Glutamatergic neuron (in vitro differentiated cells): Measurements from ENCODE around the gene TNNC2. TPM values are rescaled to one million over a fixed set of nuclear protein-coding genes. Genes with fewer than 3 reads are reported as not detected.

Experiments used
- DNase-seq: peaks from one replicate; pipeline ENCODE4 v3.0.0; 2022
- H3K27ac Mint-ChIP-seq: one replicate; pipeline ENCODE4 v1.8.0; 2020; ENCODE audit warnings: mild to moderate bottlenecking, mixed read lengths, inconsistent platforms; ENCODE audit not compliant: unreplicated experiment
- H3K27me3 Mint-ChIP-seq: one replicate; pipeline ENCODE4 v1.8.0; 2020; ENCODE audit warnings: mild to moderate bottlenecking, moderate library complexity, mixed read lengths, inconsistent platforms; ENCODE audit not compliant: unreplicated experiment
- H3K36me3 Mint-ChIP-seq: one replicate; pipeline ENCODE4 v1.8.0; 2020; ENCODE audit warnings: mild to moderate bottlenecking, mixed read lengths, inconsistent platforms; ENCODE audit not compliant: unreplicated experiment
- H3K4me1 Mint-ChIP-seq: one replicate; pipeline ENCODE4 v1.8.0; 2020; ENCODE audit warnings: mild to moderate bottlenecking, low read depth, mixed read lengths, inconsistent platforms; ENCODE audit not compliant: unreplicated experiment
- H3K4me3 Mint-ChIP-seq: one replicate; pipeline ENCODE4 v1.8.0; 2020; ENCODE audit warnings: mild to moderate bottlenecking, mixed read lengths, inconsistent platforms; ENCODE audit not compliant: unreplicated experiment
- H3K9me3 Mint-ChIP-seq: one replicate; pipeline ENCODE4 v1.8.0; 2020; ENCODE audit warnings: mild to moderate bottlenecking, moderate library complexity, mixed read lengths, inconsistent platforms; ENCODE audit not compliant: unreplicated experiment
- CTCF ChIP-seq: fragments of 200-600 bp; sonication (generic); IDR thresholded peaks from one replicate; pipeline ENCODE4 v1.5.0; 2021; ENCODE audit not compliant: partially characterized antibody, unreplicated experiment
- total RNA-seq: library from RNA; stranded (reverse); fragmentation: NEBNext Ultra II Directional; extraction: Animal tissue kit (Norgen Biotek cat#: 25700); gene quantifications from one replicate; pipeline ENCODE4 v1.2.1, GENCODE V29; 2021; ENCODE audit not compliant: unreplicated experiment

Gene TNNC2
- total RNA-seq, 1 donor from 2014 or later: 0.64 TPM

GRCh38 chr20:45843506-45843905 is 16.4 kb upstream of the TNNC2 start:
- no peak overlapping the region for H3K27ac Mint-ChIP-seq
- no peaks in the 10 kb centered on the region for H3K9me3 Mint-ChIP-seq
- TF ChIP-seq CTCF: no peak
- peaks cover 2% of the 10 kb centered on the region for H3K27me3 Mint-ChIP-seq
- H3K36me3 Mint-ChIP-seq: no peaks in the 10 kb centered on the region
- no peak for DNase-seq
- no peaks in the 10 kb centered on the region for H3K4me1 Mint-ChIP-seq
- H3K4me3 Mint-ChIP-seq: no peak overlapping the region

- no peak for TF ChIP-seq CTCF
- Mint-ChIP-seq H3K4me1 (no peaks in the 10 kb centered on the region), H3K4me3 (no peak overlapping the region), H3K9me3 (no peaks in the 10 kb centered on the region), H3K27ac (no peak overlapping the region), H3K27me3 (peaks cover 2% of the 10 kb centered on the region), H3K36me3 (no peaks in the 10 kb centered on the region)
- no peak for DNase-seq
Observed at GRCh38 chr20:45842169-45842812, 15.2 kb upstream of the TNNC2 start.

- H3K27me3 Mint-ChIP-seq: peaks cover 2% of the 10 kb centered on the region
- no peak for DNase-seq
- no peak overlapping the region for H3K27ac Mint-ChIP-seq
- H3K4me1 Mint-ChIP-seq: no peaks in the 10 kb centered on the region
- no peak for TF ChIP-seq CTCF
- H3K36me3 Mint-ChIP-seq: no peaks in the 10 kb centered on the region
- H3K9me3 Mint-ChIP-seq: no peaks in the 10 kb centered on the region
- H3K4me3 Mint-ChIP-seq: no peak overlapping the region
Observed at GRCh38 chr20:45841407-45842129, 14.5 kb upstream of the TNNC2 start.

GRCh38 chr20:45840700-45841198 is 13.6 kb upstream of the TNNC2 start:
- Mint-ChIP-seq H3K4me1 (no peaks in the 10 kb centered on the region), H3K27ac (no peak overlapping the region), H3K9me3 (no peaks in the 10 kb centered on the region), H3K4me3 (no peak overlapping the region), H3K27me3 (peaks cover 2% of the 10 kb centered on the region), H3K36me3 (no peaks in the 10 kb centered on the region)
- no peak for DNase-seq
- no peak for TF ChIP-seq CTCF

GRCh38 chr20:45836841-45837240 is 9.7 kb upstream of the TNNC2 start:
- no peak for DNase-seq
- H3K4me1 Mint-ChIP-seq: no peaks in the 10 kb centered on the region
- no peaks in the 10 kb centered on the region for H3K27me3 Mint-ChIP-seq
- no peak overlapping the region for H3K27ac Mint-ChIP-seq
- no peak overlapping the region for H3K4me3 Mint-ChIP-seq
- no peaks in the 10 kb centered on the region for H3K36me3 Mint-ChIP-seq
- no peaks in the 10 kb centered on the region for H3K9me3 Mint-ChIP-seq
- TF ChIP-seq CTCF: no peak
